Measurements from ENCODE around the gene PEX14.

GRCh38 chr1:10662090-10662688, 187.4 kb downstream of the PEX14 start:
- TF ChIP-seq SMC3 (conservative IDR thresholded peaks at IDR 0.05; ENCODE audit: poor library complexity) (no peak), CTCF (IDR thresholded peaks at IDR 0.05; ENCODE audit: poor library complexity, severe bottlenecking) (no peak), TAF1 (IDR thresholded peaks at IDR 0.05; ENCODE audit: low read depth) (no peak), REST (IDR thresholded peaks at IDR 0.05; ENCODE audit: borderline replicate concordance) (no peak), POLR2AphosphoS5 (IDR thresholded peaks at IDR 0.05) (no peak)
